Measurements from ENCODE around the gene SBF1.

DNA sequence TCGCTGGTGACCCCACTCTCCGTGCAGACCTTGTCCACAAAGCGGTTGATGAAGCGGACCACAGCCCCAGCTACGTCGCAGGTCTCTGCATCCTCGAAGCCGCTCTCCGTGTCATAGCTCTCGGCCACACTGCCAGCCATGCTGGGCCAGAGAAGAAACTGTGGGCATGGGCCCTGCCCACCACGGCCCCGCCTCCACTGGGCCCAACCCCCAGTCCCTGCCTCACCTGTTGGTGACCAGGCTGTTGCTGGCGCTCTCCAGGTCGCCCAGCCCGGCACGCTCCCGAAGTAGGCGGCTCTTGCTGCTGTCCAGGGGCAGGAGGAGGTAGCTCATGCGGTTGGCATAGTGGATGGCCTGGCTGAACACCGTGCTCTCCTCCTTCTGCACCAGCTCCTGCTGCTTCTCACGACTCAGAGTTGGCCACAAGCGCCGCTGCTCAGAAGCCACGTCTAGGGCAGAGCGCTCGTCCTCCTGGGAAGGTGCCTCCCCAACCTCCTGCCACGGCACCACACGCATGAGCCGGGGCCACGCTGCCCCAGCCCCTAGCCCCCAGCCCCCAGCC is 12.8 kb downstream of the SBF1 start:
- no peak for TF ChIP-seq RAD21 (IDR thresholded peaks at IDR 0.05; ENCODE audit: low read length)
- TF ChIP-seq, protein P1, sequence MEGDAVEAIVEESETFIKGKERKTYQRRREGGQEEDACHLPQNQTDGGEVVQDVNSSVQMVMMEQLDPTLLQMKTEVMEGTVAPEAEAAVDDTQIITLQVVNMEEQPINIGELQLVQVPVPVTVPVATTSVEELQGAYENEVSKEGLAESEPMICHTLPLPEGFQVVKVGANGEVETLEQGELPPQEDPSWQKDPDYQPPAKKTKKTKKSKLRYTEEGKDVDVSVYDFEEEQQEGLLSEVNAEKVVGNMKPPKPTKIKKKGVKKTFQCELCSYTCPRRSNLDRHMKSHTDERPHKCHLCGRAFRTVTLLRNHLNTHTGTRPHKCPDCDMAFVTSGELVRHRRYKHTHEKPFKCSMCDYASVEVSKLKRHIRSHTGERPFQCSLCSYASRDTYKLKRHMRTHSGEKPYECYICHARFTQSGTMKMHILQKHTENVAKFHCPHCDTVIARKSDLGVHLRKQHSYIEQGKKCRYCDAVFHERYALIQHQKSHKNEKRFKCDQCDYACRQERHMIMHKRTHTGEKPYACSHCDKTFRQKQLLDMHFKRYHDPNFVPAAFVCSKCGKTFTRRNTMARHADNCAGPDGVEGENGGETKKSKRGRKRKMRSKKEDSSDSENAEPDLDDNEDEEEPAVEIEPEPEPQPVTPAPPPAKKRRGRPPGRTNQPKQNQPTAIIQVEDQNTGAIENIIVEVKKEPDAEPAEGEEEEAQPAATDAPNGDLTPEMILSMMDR (IDR thresholded peaks at IDR 0.05): no peak
- TF ChIP-seq EP300 (IDR thresholded peaks at IDR 0.05; ENCODE audit: borderline replicate concordance in 1 of 2, low read depth in 1 of 2, low read length in 1 of 2): no peak
- TF ChIP-seq NFIC (IDR thresholded peaks at IDR 0.05; ENCODE audit: borderline replicate concordance): no peak
- no peak for TF ChIP-seq TAF1 (IDR thresholded peaks at IDR 0.05; ENCODE audit: borderline replicate concordance, low read depth, low read length)
- no peak for TF ChIP-seq RXRA (IDR thresholded peaks at IDR 0.05; ENCODE audit: borderline replicate concordance, low read depth)

Data from SK-N-SH (cell line).